Measurements from ENCODE around the gene PTPRG. TPM values are rescaled to one million over a fixed set of nuclear protein-coding genes. Genes with fewer than 3 reads are reported as not detected.

The PTPRG gene
- total RNA-seq, 2 donors from 2014 or later = 76.5 to 108 TPM

DNA sequence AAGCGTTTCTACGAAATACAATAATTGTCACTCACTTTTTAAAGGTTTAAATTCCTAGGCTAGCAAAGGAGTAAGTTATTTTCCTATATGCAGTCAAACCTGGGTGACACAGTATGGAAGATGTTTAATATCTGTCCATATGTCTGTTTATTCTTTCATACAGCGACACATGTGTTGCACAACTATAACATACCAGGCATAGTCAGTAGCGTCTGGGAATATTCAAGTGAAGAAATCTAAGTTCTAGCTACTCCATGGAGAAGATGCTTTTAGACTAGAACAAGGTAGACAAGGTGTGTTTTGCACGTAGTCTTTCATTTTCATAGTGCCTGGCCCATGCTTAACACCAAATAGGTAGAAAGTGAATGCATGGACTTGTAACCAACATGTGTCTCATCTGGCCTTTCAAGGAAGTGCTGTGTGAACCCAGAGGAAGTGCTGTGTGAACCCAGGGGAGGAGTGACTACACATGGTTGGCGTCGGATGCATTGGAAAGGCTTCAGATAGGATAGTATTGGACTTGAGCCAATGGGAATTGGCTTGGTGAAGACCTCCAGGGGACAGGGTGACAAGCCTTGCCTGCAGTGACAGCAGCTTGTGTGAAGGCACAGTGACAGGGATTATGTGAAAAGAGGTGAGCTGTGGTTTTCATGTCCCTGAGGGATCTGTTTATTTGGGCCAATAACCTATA, 267.0 kb downstream of the PTPRG start:
- Mint-ChIP-seq H3K27me3 (ENCODE audit: insufficient read depth) (no peaks in the 10 kb centered on the region), H3K4me1 (peaks cover 8% of the 10 kb centered on the region), H3K9me3 (no peaks in the 10 kb centered on the region), H3K4me3 (no peak overlapping the region), H3K27ac (no peak overlapping the region), H3K36me3 (ENCODE audit: low read depth) (no peaks in the 10 kb centered on the region)
- no peak overlapping the region for H3K4me3 ChIP-seq (ENCODE audit: low read length)
- H3K27ac ChIP-seq (ENCODE audit: low read depth, low read length) = no peak overlapping the region
- no peaks in the 10 kb centered on the region for H3K27me3 ChIP-seq (ENCODE audit: control insufficient read depth, insufficient read depth, low read length, poor library complexity, severe bottlenecking)
- H3K9ac ChIP-seq (ENCODE audit: extremely low read depth, low read length, poor library complexity, severe bottlenecking) = no peak overlapping the region
- WGBS, 2 experiments (ENCODE audit: insufficient coverage in 1 of 2, insufficient read length in 1 of 2) = 94 to 96% methylated on average over 2 to 7 of the region's 7 CpGs
- H3K4me1 ChIP-seq (ENCODE audit: control insufficient read depth, insufficient read depth, low read length) = no peaks in the 10 kb centered on the region
- H3K36me3 ChIP-seq (ENCODE audit: control insufficient read depth, insufficient read depth, low read length) = no peaks in the 10 kb centered on the region
- DNase-seq = no peak
- TF ChIP-seq, protein P1, sequence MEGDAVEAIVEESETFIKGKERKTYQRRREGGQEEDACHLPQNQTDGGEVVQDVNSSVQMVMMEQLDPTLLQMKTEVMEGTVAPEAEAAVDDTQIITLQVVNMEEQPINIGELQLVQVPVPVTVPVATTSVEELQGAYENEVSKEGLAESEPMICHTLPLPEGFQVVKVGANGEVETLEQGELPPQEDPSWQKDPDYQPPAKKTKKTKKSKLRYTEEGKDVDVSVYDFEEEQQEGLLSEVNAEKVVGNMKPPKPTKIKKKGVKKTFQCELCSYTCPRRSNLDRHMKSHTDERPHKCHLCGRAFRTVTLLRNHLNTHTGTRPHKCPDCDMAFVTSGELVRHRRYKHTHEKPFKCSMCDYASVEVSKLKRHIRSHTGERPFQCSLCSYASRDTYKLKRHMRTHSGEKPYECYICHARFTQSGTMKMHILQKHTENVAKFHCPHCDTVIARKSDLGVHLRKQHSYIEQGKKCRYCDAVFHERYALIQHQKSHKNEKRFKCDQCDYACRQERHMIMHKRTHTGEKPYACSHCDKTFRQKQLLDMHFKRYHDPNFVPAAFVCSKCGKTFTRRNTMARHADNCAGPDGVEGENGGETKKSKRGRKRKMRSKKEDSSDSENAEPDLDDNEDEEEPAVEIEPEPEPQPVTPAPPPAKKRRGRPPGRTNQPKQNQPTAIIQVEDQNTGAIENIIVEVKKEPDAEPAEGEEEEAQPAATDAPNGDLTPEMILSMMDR (conservative IDR thresholded peaks at IDR 0.05) = no peak
- H3K9me3 ChIP-seq (ENCODE audit: control insufficient read depth, low read length) = no peaks in the 10 kb centered on the region

DNA sequence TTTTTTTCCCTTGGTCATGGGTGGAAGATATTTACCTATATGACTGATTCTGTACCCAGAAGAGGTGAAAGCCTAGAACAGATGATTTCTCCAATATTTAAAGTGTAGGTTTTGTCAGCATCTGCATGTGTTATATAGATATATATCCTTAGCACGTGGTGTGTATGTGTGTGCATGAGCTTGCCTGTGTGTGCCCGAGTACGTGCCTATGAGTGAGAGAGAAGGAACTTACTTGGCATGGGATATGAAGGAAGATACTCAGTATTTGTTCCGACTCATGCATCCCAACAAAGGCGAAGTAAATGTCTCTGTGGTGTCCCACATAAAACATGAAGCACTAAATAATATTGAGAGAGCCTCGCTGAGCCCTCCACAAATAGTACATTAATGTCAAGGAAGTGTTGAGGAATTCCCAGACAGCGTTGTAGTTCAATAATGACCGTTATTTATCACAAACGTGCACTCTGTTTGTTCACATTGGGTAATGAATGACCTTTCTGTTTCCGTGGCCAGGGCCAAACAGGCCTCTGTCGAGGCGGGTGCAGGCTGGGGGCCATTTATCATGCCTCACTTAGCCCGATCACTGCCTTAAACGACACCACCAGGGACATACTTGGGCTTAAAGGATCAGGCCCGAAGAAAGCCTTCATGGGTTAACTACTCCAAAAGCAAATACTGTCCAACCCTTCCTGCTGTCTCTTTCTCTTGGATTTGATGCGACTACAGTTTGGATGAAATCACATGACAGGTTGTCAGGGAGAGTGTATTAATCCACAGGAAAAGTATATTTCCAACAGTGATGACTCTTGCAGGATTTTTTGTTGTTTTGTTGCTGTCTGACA, 267.7 kb downstream of the PTPRG start:
- H3K36me3 ChIP-seq (ENCODE audit: control insufficient read depth, insufficient read depth, low read length) = no peaks in the 10 kb centered on the region
- Mint-ChIP-seq H3K9me3 (no peaks in the 10 kb centered on the region), H3K4me3 (no peak overlapping the region), H3K4me1 (peaks cover 8% of the 10 kb centered on the region), H3K27me3 (ENCODE audit: insufficient read depth) (no peaks in the 10 kb centered on the region), H3K27ac (no peak overlapping the region), H3K36me3 (ENCODE audit: low read depth) (peaks cover 1% of the 10 kb centered on the region)
- WGBS, 2 experiments (ENCODE audit: insufficient coverage in 1 of 2, insufficient read length in 1 of 2) = 91 to 92% methylated on average over 13 to 16 of the region's 16 CpGs
- no peak overlapping the region for H3K27ac ChIP-seq (ENCODE audit: low read depth, low read length)
- DNase-seq = no peak
- no peaks in the 10 kb centered on the region for H3K27me3 ChIP-seq (ENCODE audit: control insufficient read depth, insufficient read depth, low read length, poor library complexity, severe bottlenecking)
- H3K9ac ChIP-seq (ENCODE audit: extremely low read depth, low read length, poor library complexity, severe bottlenecking) = no peak overlapping the region
- H3K4me1 ChIP-seq (ENCODE audit: control insufficient read depth, insufficient read depth, low read length) = no peaks in the 10 kb centered on the region
- no peaks in the 10 kb centered on the region for H3K9me3 ChIP-seq (ENCODE audit: control insufficient read depth, low read length)
- TF ChIP-seq, protein P1 (conservative IDR thresholded peaks at IDR 0.05) = no peak
- no peak overlapping the region for H3K4me3 ChIP-seq (ENCODE audit: low read length)

DNA sequence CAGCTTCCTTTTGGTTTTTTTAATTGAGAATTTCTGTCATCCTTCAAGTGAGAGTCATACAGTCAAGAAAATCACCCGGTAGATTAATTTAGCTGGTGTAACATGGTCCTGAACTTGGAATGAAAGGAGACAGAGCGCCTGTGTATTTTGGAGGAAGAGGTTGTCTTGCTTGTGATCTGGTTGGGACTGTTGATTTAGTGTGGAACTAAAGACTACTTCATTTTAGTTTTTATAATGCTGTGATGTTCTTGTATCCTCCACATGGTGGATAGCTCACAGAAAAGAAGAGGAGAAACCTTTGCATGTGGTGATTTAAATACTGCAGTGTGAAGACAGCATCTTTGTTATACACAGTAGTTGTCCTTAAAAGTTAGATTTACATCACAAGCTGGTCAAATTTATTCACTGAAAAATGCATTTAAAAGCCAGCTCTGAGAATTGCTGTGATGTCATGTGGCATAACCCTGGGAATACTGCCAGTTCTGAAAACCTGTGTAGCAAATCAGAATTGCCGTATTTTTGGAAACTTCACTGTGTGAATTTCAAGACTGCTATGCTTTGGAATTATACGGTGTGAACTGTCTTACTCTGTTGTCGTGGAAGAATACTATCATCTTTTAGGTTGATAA, 268.5 kb downstream of the PTPRG start:
- Mint-ChIP-seq H3K9me3 (no peaks in the 10 kb centered on the region), H3K36me3 (ENCODE audit: low read depth) (peaks cover 1% of the 10 kb centered on the region), H3K4me3 (no peak overlapping the region), H3K27ac (no peak overlapping the region), H3K4me1 (peaks cover 8% of the 10 kb centered on the region), H3K27me3 (ENCODE audit: insufficient read depth) (no peaks in the 10 kb centered on the region)
- H3K9ac ChIP-seq (ENCODE audit: extremely low read depth, low read length, poor library complexity, severe bottlenecking) = no peak overlapping the region
- TF ChIP-seq, protein P1 (conservative IDR thresholded peaks at IDR 0.05) = no peak
- 95% methylated on average over 3 to 5 of the region's 5 CpGs for WGBS, 2 experiments (ENCODE audit: insufficient coverage in 1 of 2, insufficient read length in 1 of 2)
- no peak for DNase-seq
- H3K9me3 ChIP-seq (ENCODE audit: control insufficient read depth, low read length) = no peaks in the 10 kb centered on the region
- no peaks in the 10 kb centered on the region for H3K36me3 ChIP-seq (ENCODE audit: control insufficient read depth, insufficient read depth, low read length)
- H3K4me3 ChIP-seq (ENCODE audit: low read length) = no peak overlapping the region
- no peaks in the 10 kb centered on the region for H3K27me3 ChIP-seq (ENCODE audit: control insufficient read depth, insufficient read depth, low read length, poor library complexity, severe bottlenecking)
- H3K4me1 ChIP-seq (ENCODE audit: control insufficient read depth, insufficient read depth, low read length) = no peaks in the 10 kb centered on the region
- H3K27ac ChIP-seq (ENCODE audit: low read depth, low read length) = no peak overlapping the region
